22Rv1 (cell line): Measurements from ENCODE around the gene P4HB.

Source experiments
- H3K27ac ChIP-seq: fragments of 450-650 bp; 2 replicates; pipeline ENCODE4 v1.5.1; 2017
- CTCF ChIP-seq: fragments of 450-650 bp; IDR thresholded peaks from 2 replicates; pipeline ENCODE4 v1.5.1; 2017; ENCODE audit warnings: mild to moderate bottlenecking
- ZFX ChIP-seq: fragments of 450-650 bp; IDR thresholded peaks from 2 replicates; pipeline ENCODE4 v1.6.1; 2017; ENCODE audit warnings: antibody characterized with exemption, borderline replicate concordance

The P4HB gene

GRCh38 chr17:81865733-81866439 is 5.6 kb upstream of the P4HB start:
- TF ChIP-seq CTCF (no peak), ZFX (no peak)
- H3K27ac ChIP-seq, result peak overlapping the region; percentile 99

- TF ChIP-seq CTCF, result no peak
- TF ChIP-seq ZFX, result no peak
- H3K27ac ChIP-seq, result peak overlapping the region; percentile 99
Measured at GRCh38 chr17:81865358-81865732, 5.0 kb upstream of the P4HB start.

GRCh38 chr17:81863833-81864768 is 3.8 kb upstream of the P4HB start:
- TF ChIP-seq ZFX (no peak), CTCF (no peak)
- peak overlapping the region; percentile 99 for H3K27ac ChIP-seq

GRCh38 chr17:81863123-81863675 is 2.9 kb upstream of the P4HB start:
- H3K27ac ChIP-seq, result peak overlapping the region; percentile 99
- no peak for TF ChIP-seq ZFX
- TF ChIP-seq CTCF, result no peak

GRCh38 chr17:81860756-81861568 is 627 bp upstream of the P4HB start:
- peak overlapping the region; percentile 99 for H3K27ac ChIP-seq
- TF ChIP-seq CTCF (no peak), ZFX (no peak)

- H3K27ac ChIP-seq, result peak overlapping the region; percentile 99
- no peak for TF ChIP-seq CTCF
- no peak for TF ChIP-seq ZFX
Measured at GRCh38 chr17:81858967-81859905, 1.1 kb downstream of the P4HB start.
